Neutrophil (primary cell): ENCODE results near the gene KRTAP10-8.
"Not testable (repeated sequence)": the region's sequence is repeated elsewhere in the genome, so short reads cannot be mapped to it uniquely, and the experiment has no call there.

ENCODE experiments used
- H3K27ac ChIP-seq: fragments of 200-600 bp; sonication (generic); 2 replicates; pipeline ENCODE4 v1.5.1; 2016; ENCODE audit warnings: mild to moderate bottlenecking, moderate library complexity
- H3K27me3 ChIP-seq: fragments of 200-600 bp; sonication (generic); 2 replicates; pipeline ENCODE4 v1.6.0; 2016; ENCODE audit warnings: mild to moderate bottlenecking
- H3K36me3 ChIP-seq: fragments of 200-600 bp; sonication (generic); 2 replicates; pipeline ENCODE4 v1.5.1; 2017
- H3K4me1 ChIP-seq, 2 experiments: fragments of 200-600 bp in 1 of 2; sonication (generic) in 1 of 2; 1 replicate in 1 of 2; 2 replicates in 1 of 2; pipeline versions ENCODE4 v1.5.1 to v1.6.1; 2013 to 2016; ENCODE audit warnings: low read depth in 1 of 2, low read length in 1 of 2, mild to moderate bottlenecking in 1 of 2, moderate library complexity in 1 of 2; ENCODE audit not compliant: control insufficient read depth in 1 of 2, insufficient read depth in 1 of 2
- H3K4me3 ChIP-seq, 2 experiments: fragments of 200-600 bp in 1 of 2; sonication (generic) in 1 of 2; 1 replicate in 1 of 2; 2 replicates in 1 of 2; pipeline ENCODE4 v1.5.1; 2013 to 2016; ENCODE audit warnings: low read depth in 1 of 2, low read length in 1 of 2, mild to moderate bottlenecking in 1 of 2, moderate library complexity in 1 of 2
- H3K9me3 ChIP-seq: fragments of 200-600 bp; sonication (generic); 2 replicates; pipeline ENCODE4 v1.5.1; 2016
- TF ChIP-seq, protein P1 (sequence below): fragments of 200-600 bp; sonication (generic); IDR thresholded peaks from 2 replicates; pipeline ENCODE4 v1.5.1; 2016; ENCODE audit warnings: antibody characterized with exemption

The KRTAP10-8 gene

DNA sequence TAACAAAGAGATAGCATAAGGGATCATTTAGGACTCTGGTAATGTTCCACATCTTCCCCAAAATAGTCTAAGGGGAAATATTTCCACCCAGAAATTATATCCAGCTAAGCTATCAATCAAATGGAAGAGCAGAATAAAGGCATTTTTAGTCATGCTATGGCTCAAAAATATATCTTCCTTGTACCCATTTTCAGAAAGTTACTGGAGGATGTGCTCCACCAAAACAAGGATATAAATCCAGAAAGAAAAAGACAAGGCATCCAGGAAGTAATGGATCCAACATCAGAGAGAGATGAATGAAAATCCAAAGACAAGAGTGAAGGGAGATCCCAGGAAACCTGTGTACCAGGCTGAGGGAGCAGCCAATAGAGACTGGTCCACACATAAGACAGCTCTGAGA lies 2.7 kb upstream of the KRTAP10-8 start:
- no peak overlapping the region for H3K27ac ChIP-seq
- TF ChIP-seq, protein P1, sequence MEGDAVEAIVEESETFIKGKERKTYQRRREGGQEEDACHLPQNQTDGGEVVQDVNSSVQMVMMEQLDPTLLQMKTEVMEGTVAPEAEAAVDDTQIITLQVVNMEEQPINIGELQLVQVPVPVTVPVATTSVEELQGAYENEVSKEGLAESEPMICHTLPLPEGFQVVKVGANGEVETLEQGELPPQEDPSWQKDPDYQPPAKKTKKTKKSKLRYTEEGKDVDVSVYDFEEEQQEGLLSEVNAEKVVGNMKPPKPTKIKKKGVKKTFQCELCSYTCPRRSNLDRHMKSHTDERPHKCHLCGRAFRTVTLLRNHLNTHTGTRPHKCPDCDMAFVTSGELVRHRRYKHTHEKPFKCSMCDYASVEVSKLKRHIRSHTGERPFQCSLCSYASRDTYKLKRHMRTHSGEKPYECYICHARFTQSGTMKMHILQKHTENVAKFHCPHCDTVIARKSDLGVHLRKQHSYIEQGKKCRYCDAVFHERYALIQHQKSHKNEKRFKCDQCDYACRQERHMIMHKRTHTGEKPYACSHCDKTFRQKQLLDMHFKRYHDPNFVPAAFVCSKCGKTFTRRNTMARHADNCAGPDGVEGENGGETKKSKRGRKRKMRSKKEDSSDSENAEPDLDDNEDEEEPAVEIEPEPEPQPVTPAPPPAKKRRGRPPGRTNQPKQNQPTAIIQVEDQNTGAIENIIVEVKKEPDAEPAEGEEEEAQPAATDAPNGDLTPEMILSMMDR: no peak
- no peak overlapping the region for H3K4me3 ChIP-seq
- H3K36me3 ChIP-seq: no peaks in the 10 kb centered on the region
- peaks cover 6% of the 10 kb centered on the region for H3K27me3 ChIP-seq
- no peaks in the 10 kb centered on the region for H3K4me1 ChIP-seq
- H3K9me3 ChIP-seq: no peaks in the 10 kb centered on the region

DNA sequence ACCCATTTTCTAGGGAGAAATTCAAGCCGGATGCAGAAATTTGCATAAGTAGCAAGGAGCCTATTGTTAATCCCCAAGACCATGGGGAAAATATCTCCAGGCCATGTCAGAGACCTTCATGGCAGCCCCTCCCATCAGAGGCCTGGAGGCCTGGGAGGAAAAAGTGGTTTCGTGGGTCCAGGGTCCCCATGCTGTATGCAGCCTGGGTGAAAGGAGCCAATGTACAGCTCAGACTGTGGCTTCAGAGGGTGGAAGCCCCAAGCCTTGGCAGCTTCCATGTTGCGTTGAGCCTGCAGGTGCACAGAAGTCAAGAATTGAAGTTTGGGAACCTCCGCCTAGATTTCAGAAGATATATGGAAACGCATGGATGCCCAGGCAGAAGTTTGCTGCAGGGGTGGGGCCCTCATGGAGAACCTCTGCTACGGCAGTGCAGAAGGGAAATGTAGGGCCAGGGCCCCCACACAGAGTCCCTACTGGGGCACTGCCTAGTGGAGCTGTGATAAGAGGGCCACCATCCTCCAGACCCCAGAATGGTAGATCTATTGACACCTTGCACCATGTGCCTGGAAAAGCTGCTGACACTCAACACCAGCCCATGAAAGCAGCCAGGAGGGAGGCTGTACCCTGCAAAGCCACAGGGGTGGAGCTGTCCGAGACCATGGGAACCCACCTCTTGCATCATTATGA lies 1.6 kb upstream of the KRTAP10-8 start:
- H3K27ac ChIP-seq, H3K4me3 ChIP-seq, H3K4me1 ChIP-seq, H3K9me3 ChIP-seq, H3K27me3 ChIP-seq, H3K36me3 ChIP-seq: not testable (repeated sequence)

DNA sequence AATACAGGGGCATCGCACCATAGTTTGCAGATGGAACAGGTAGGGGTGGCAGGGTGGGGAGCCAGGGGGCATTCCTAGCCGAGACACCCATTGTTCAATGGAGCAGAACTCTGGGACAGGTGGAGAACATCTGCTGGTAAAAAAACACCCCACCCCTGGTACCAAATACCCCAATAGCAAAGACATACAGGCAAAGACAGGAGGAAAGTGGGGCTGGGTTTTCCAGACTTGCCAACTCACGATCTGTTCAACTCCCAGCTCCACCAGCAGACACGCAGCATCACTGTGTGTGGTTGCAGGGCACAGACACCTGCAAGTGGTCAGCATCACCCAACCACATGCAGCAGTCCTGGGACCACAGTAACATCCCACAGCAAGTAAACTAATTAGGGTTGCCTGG lies 328 bp upstream of the KRTAP10-8 start:
- Histone ChIP-seq H3K27me3 (peaks cover 3% of the 10 kb centered on the region), H3K4me3 (no peak overlapping the region), H3K27ac (no peak overlapping the region), H3K36me3 (no peaks in the 10 kb centered on the region), H3K4me1 (peaks cover 0 to under 1% of the 10 kb centered on the region in 2 experiments), H3K9me3 (no peaks in the 10 kb centered on the region)
- TF ChIP-seq, protein P1: no peak

DNA sequence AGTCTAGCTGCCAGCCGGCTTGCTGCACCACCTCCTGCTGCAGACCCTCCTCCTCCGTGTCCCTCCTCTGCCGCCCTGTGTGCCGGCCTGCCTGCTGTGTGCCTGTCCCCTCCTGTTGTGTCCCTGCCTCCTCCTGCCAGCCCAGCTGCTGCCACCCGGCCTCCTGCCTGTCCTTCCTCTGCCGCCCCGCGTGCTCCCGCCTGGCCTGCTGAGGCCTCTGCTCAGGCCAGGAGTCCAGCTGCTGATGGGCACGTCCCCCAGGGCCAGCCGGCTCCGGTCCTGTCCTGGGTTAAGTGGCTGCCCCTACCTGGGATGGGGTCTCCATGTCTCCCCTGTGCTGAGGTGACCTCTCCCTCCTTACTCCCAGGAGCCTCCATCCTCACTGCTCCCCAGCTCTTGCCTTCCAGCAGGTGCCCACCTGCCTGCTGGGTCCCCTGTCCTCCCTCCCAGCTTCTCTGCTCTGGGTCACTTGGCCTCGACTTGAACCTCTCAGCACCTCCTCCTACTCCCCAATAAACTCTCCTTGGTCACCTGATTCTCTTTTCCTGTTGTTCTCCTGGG lies 870 bp downstream of the KRTAP10-8 start:
- no peaks in the 10 kb centered on the region for H3K9me3 ChIP-seq

DNA sequence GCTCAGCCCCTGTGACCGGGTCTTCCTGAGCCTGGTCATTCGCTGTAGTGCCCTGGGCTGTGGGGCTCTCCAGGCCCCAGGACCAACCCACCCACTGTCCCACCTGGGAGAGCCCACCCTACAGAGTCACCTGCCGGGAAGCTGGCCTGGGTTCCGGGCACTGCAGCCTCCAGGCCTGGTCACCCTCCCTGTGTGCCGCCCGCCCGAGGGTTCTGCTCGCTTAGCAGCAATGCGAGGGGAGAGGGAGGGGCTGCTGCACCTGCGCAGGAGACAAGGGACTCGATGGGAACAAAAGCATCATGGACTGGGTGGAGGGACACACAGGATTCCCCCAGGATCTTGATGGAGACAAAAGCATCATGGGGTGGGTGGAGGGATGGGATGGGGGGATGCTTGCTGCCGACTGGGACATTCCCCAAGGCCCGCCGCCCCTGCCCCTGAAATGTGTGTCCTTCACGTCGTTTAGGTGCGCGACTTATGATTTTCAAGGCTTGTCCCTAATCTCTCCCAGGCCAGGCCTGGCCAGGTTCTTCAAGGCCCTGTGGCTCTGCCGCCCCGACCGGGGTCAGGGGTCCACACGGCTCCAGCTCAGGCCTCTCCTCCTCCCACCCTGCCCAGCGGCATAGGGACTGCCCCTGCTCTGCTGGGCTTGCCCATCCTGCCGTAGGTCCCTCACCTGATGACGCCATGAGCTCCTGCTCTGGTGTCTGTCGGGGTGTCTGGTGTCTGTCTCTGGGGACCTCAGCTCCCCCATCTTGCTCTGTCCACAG lies 1.7 kb downstream of the KRTAP10-8 start:
- TF ChIP-seq, protein P1: no peak
- Histone ChIP-seq H3K4me3 (no peak overlapping the region), H3K27me3 (no peaks in the 10 kb centered on the region), H3K36me3 (no peaks in the 10 kb centered on the region), H3K9me3 (no peaks in the 10 kb centered on the region), H3K4me1 (peaks cover 15 to 21% of the 10 kb centered on the region in 2 experiments), H3K27ac (no peak overlapping the region)

More for the DNA sequence above, 870 bp downstream of the KRTAP10-8 start:
- Histone ChIP-seq H3K4me1 (peaks cover 6 to 13% of the 10 kb centered on the region in 2 experiments), H3K27ac (no peak overlapping the region), H3K4me3 (no peak overlapping the region), H3K36me3 (no peaks in the 10 kb centered on the region), H3K27me3 (no peaks in the 10 kb centered on the region)
- TF ChIP-seq, protein P1: no peak

DNA sequence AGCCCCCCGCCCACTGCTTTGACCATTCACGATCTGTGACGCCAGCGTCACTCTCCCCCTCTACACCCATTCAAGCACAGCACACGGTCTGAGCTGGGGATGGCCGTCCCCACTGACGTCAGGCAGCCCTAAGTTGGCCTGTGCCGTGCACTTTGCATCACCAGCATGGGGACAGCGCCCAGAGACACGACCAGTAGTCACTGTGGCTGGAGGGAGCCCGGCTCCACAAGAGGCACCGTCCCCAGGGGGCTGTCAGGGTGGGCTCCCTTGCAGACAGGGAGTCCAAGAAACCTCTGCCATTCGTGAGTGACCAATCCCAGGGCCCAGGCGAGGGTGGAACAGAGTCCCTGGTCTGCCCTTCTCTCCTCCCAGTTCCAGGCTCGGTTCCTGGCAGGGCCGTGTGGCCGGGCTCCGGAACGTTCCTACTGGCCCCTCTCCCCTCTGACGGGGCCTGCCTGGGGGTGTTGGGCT lies 2.3 kb downstream of the KRTAP10-8 start:
- Histone ChIP-seq H3K27me3 (no peaks in the 10 kb centered on the region), H3K36me3 (no peaks in the 10 kb centered on the region), H3K4me1 (peaks cover 21 to 27% of the 10 kb centered on the region in 2 experiments), H3K9me3 (no peaks in the 10 kb centered on the region), H3K4me3 (no peak overlapping the region), H3K27ac (no peak overlapping the region)
- TF ChIP-seq, protein P1: no peak
